PC-3 (cell line): ENCODE data around the gene USP17L20.
"Not testable (repeated sequence)": the region's sequence is repeated elsewhere in the genome, so short reads cannot be mapped to it uniquely, and the experiment has no call there.

Source experiments
- EZH2 ChIP-seq: fragments of 300-600 bp; sonication (generic); IDR thresholded peaks from one replicate; pipeline ENCODE4 v1.6.1; 2017; ENCODE audit warnings: antibody characterized with exemption, mild to moderate bottlenecking, low read length; ENCODE audit not compliant: unreplicated experiment
- EZH2phosphoT487 ChIP-seq: fragments of 300-600 bp; sonication (generic); IDR thresholded peaks from 2 replicates; pipeline ENCODE4 v1.6.1; 2018; ENCODE audit warnings: mild to moderate bottlenecking, antibody characterized with exemption, low read length, borderline replicate concordance
- TF ChIP-seq, protein P1 (sequence below): fragments of 300-600 bp; sonication (generic); conservative IDR thresholded peaks from 2 replicates; pipeline ENCODE4 v1.5.1; 2017; ENCODE audit warnings: antibody characterized with exemption, low read depth, mild to moderate bottlenecking, low read length

DNA sequence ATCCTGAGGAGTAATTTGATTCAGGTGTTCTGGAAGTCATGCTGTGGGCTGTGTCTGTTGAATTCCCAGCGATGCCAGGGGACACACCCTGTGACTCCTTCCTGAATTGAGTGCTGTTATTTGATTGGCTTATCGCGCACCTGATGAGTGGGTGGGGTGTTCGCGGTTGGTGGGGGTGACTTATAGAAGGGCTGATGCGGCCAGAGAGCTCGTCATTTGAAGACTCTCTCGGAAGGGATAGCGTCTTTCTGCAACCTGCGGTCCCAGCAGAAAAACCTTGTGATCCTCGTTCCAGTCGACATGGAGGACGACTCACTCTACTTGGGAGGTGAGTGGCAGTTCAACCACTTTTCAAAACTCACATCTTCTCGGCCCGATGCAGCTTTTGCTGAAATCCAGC is 9.4 kb downstream of the USP17L20 start, which contains the start of gene USP17L22:
- TF ChIP-seq, protein P1, sequence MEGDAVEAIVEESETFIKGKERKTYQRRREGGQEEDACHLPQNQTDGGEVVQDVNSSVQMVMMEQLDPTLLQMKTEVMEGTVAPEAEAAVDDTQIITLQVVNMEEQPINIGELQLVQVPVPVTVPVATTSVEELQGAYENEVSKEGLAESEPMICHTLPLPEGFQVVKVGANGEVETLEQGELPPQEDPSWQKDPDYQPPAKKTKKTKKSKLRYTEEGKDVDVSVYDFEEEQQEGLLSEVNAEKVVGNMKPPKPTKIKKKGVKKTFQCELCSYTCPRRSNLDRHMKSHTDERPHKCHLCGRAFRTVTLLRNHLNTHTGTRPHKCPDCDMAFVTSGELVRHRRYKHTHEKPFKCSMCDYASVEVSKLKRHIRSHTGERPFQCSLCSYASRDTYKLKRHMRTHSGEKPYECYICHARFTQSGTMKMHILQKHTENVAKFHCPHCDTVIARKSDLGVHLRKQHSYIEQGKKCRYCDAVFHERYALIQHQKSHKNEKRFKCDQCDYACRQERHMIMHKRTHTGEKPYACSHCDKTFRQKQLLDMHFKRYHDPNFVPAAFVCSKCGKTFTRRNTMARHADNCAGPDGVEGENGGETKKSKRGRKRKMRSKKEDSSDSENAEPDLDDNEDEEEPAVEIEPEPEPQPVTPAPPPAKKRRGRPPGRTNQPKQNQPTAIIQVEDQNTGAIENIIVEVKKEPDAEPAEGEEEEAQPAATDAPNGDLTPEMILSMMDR = not testable (repeated sequence)
- not testable (repeated sequence) for TF ChIP-seq EZH2, EZH2phosphoT487
